ENCODE data around the gene NCKAP1. TPM values are rescaled to one million over a fixed set of nuclear protein-coding genes. Genes with fewer than 3 reads are reported as not detected.
A peak's percentile ranks its signal among the peaks of the same experiment; 100 is the strongest.

Gene NCKAP1
- total RNA-seq, 1 experiment from 2014 or later, result 173 TPM

DNA sequence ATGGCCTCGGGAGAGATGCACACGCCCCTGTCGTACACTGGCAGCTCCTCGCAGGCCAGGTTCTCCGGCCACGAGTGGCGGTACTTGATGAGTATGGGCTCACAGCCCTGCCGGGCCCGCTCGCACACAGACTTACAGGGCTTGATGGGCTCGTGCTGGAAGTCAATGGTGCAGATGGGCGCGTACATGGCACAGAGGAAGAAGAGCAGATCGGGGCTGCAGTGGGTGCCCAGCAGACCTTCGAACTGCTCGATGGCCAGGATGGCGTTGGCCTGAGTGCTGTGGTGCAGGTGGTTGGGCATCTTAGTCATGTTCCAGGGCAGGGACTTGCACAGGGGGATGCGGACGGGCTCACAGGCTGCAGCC, 172.2 kb downstream of the NCKAP1 start:
- Mint-ChIP-seq H3K36me3 (no peaks in the 10 kb centered on the region), H3K27me3 (ENCODE audit: low read depth) (peaks cover 45% of the 10 kb centered on the region), H3K9me3 (no peaks in the 10 kb centered on the region), H3K4me3 (peak overlapping the region; percentile 96), H3K4me1 (peaks cover 20% of the 10 kb centered on the region), H3K27ac (no peak overlapping the region)
- CTCF ChIA-PET, result interaction anchor here (1.0 to 6.4 kb wide), 11 partner anchors 8 to 205 kb away, joined by 3 to 37 read pairs (median 9); no protein-coding TSS in a partner anchor
- DNase-seq (ENCODE audit: low spot score) (peak; percentile 37), ATAC-seq (peak; percentile 44)
- TF ChIP-seq, protein P1, sequence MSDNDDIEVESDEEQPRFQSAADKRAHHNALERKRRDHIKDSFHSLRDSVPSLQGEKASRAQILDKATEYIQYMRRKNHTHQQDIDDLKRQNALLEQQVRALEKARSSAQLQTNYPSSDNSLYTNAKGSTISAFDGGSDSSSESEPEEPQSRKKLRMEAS (CRISPR knock-in tag; IDR thresholded peaks at IDR 0.05), result peak; percentile 85
- TF ChIP-seq TP53 (CRISPR knock-in tag; IDR thresholded peaks at IDR 0.05) (peak; percentile 48; the same call in 1 of the 2 replicates), TEAD1 (CRISPR knock-in tag; IDR thresholded peaks at IDR 0.05) (peak; percentile 68; the same call in 1 of the 2 replicates), NFE2L1 (CRISPR knock-in tag; IDR thresholded peaks at IDR 0.05) (no peak), TEAD4 (CRISPR knock-in tag; IDR thresholded peaks at IDR 0.05) (peak; percentile 20; the same call in 1 of the 2 replicates), MYBL2 (CRISPR knock-in tag; IDR thresholded peaks at IDR 0.05) (0 out of 2 replicates have a peak, but pooled peaks have one; percentile 50), FOXK1 (CRISPR knock-in tag; IDR thresholded peaks at IDR 0.05) (peak; percentile 58; the same call in 1 of the 2 replicates), FOXP4 (CRISPR knock-in tag; IDR thresholded peaks at IDR 0.05) (peak; percentile 62; the same call in 1 of the 2 replicates), NR1H2 (CRISPR knock-in tag; IDR thresholded peaks at IDR 0.05) (no peak), ARID4B (CRISPR knock-in tag; IDR thresholded peaks at IDR 0.05; ENCODE audit: borderline replicate concordance) (0 out of 2 replicates have a peak, but pooled peaks have one; percentile 32), JUN (CRISPR knock-in tag; IDR thresholded peaks at IDR 0.05) (peak; percentile 57; the same call in 1 of the 2 replicates), ZNF138 (CRISPR knock-in tag; conservative IDR thresholded peaks at IDR 0.05) (peak; percentile 85; the same call in 1 of the 2 replicates), NR3C1 (CRISPR knock-in tag; conservative IDR thresholded peaks at IDR 0.05; ENCODE audit: low read depth) (no peak), ZNF232 (CRISPR knock-in tag; IDR thresholded peaks at IDR 0.05) (no peak), FOXP1 (CRISPR knock-in tag; IDR thresholded peaks at IDR 0.05; ENCODE audit: borderline replicate concordance) (peak; percentile 90), KAT7 (CRISPR knock-in tag; IDR thresholded peaks at IDR 0.05; ENCODE audit: borderline replicate concordance) (no peak)
- TF ChIP-seq, protein P2, sequence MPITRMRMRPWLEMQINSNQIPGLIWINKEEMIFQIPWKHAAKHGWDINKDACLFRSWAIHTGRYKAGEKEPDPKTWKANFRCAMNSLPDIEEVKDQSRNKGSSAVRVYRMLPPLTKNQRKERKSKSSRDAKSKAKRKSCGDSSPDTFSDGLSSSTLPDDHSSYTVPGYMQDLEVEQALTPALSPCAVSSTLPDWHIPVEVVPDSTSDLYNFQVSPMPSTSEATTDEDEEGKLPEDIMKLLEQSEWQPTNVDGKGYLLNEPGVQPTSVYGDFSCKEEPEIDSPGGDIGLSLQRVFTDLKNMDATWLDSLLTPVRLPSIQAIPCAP (CRISPR knock-in tag; IDR thresholded peaks at IDR 0.05), result 0 out of 2 replicates have a peak, but pooled peaks have one; percentile 60
- TF ChIP-seq, protein P3, sequence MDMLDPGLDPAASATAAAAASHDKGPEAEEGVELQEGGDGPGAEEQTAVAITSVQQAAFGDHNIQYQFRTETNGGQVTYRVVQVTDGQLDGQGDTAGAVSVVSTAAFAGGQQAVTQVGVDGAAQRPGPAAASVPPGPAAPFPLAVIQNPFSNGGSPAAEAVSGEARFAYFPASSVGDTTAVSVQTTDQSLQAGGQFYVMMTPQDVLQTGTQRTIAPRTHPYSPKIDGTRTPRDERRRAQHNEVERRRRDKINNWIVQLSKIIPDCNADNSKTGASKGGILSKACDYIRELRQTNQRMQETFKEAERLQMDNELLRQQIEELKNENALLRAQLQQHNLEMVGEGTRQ (CRISPR knock-in tag; IDR thresholded peaks at IDR 0.05), result no peak
- TF ChIP-seq, protein P4, sequence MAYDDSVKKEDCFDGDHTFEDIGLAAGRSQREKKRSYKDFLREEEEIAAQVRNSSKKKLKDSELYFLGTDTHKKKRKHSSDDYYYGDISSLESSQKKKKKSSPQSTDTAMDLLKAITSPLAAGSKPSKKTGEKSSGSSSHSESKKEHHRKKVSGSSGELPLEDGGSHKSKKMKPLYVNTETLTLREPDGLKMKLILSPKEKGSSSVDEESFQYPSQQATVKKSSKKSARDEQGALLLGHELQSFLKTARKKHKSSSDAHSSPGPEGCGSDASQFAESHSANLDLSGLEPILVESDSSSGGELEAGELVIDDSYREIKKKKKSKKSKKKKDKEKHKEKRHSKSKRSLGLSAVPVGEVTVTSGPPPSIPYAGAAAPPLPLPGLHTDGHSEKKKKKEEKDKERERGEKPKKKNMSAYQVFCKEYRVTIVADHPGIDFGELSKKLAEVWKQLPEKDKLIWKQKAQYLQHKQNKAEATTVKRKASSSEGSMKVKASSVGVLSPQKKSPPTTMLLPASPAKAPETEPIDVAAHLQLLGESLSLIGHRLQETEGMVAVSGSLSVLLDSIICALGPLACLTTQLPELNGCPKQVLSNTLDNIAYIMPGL (CRISPR knock-in tag; IDR thresholded peaks at IDR 0.05), result 0 out of 2 replicates have a peak, but pooled peaks have one; percentile 57
- POLR2A ChIA-PET, result interaction anchor here (1.2 to 1.9 kb wide), 2 partner anchors 47 to 259 kb away, joined by 3 to 5 read pairs; no protein-coding TSS in a partner anchor

All from WTC11 (cell line).